PC-9 (cell line): ENCODE results near the gene CCDC154. TPM values are rescaled to one million over a fixed set of nuclear protein-coding genes. Genes with fewer than 3 reads are reported as not detected.

Experiments
- BruUV-seq: library from RNA; stranded (reverse); fragments of 400-500 nt; replicated peaks from 2 replicates; lab custom pipeline; 2021; lab: Mats Ljungman, UMichigan
- CTCF ChIA-PET: fragments of 300-600 bp; sonication (Branson Sonifier 250); formaldehyde crosslinking; loops from one replicate; lab custom pipeline; 2022; ENCODE audit warnings: antibody characterized with exemption; lab: Charles Lee
- POLR2A ChIA-PET: fragments of 300-600 bp; sonication (Branson Sonifier 250); formaldehyde crosslinking; loops from one replicate; lab custom pipeline; 2022; ENCODE audit warnings: antibody characterized with exemption; ENCODE audit not compliant: unreplicated experiment; lab: Charles Lee
- DNase-seq, 2 experiments: peaks; one replicate each; pipeline versions ENCODE4 v3.0.0 to v3.0.0-alpha.2; 2015 to 2022; ENCODE audit warnings: mixed read lengths in 1 of 2
- H2AFZ ChIP-seq: fragments of 200-600 bp; sonication (generic); 2 replicates; pipeline ENCODE4 v1.8.1; 2017; ENCODE audit warnings: antibody characterized with exemption
- H3F3A ChIP-seq: fragments of 200-600 bp; sonication (generic); 2 replicates; pipeline ENCODE4 v1.8.1; 2017; ENCODE audit warnings: antibody characterized with exemption, mild to moderate bottlenecking, low read depth; ENCODE audit not compliant: insufficient read depth
- H3K27ac ChIP-seq: fragments of 200-600 bp; sonication (generic); 2 replicates; pipeline ENCODE4 v1.6.1; 2016; ENCODE audit warnings: mixed run types
- H3K27me3 ChIP-seq: fragments of 200-600 bp; sonication (generic); 2 replicates; pipeline ENCODE4 v1.6.1; 2016; ENCODE audit warnings: low read depth, mixed run types; ENCODE audit not compliant: insufficient read depth
- H3K36me3 ChIP-seq: fragments of 200-600 bp; sonication (generic); 2 replicates; pipeline ENCODE4 v1.6.1; 2016; ENCODE audit warnings: low read depth, mixed run types
- H3K4me1 ChIP-seq: fragments of 200-600 bp; sonication (generic); replicated peaks from 2 replicates; pipeline ENCODE4 v1.6.1; 2016; ENCODE audit warnings: mixed run types; ENCODE audit not compliant: insufficient read depth
- H3K4me2 ChIP-seq: fragments of 200-600 bp; sonication (generic); 2 replicates; pipeline ENCODE4 v1.6.1; 2017; ENCODE audit warnings: mixed run types
- H3K4me3 ChIP-seq: fragments of 200-600 bp; sonication (generic); 2 replicates; pipeline ENCODE4 v1.6.1; 2016; ENCODE audit warnings: mixed run types
- H3K79me2 ChIP-seq: fragments of 200-600 bp; sonication (generic); 2 replicates; pipeline ENCODE4 v1.6.1; 2017; ENCODE audit warnings: low read depth, mixed run types
- H3K9me2 ChIP-seq: fragments of 200-600 bp; sonication (generic); 2 replicates; pipeline ENCODE4 v1.8.1; 2017; ENCODE audit warnings: mild to moderate bottlenecking; ENCODE audit not compliant: insufficient read depth
- H3K9me3 ChIP-seq: fragments of 200-600 bp; sonication (generic); 2 replicates; pipeline ENCODE4 v1.8.1; 2016; ENCODE audit warnings: low read depth; ENCODE audit not compliant: insufficient read depth
- H4K20me1 ChIP-seq: fragments of 200-600 bp; sonication (generic); 2 replicates; pipeline ENCODE4 v1.8.1; 2017; ENCODE audit not compliant: insufficient read depth
- CTCF ChIP-seq: fragments of 200-600 bp; sonication (generic); conservative IDR thresholded peaks from 2 replicates; pipeline ENCODE4 v1.6.1; 2017; ENCODE audit warnings: mixed run types, antibody characterized with exemption, mild to moderate bottlenecking, moderate library complexity
- EZH2 ChIP-seq: fragments of 200-600 bp; sonication (generic); IDR thresholded peaks from 2 replicates; pipeline ENCODE4 v1.8.0; 2017; ENCODE audit warnings: antibody characterized with exemption, low read depth
- intact Hi-C: fragments of 100-400 bp; cut with micrococcal nuclease; formaldehyde crosslinking; loops from one replicate; pipeline ENCODE4 v1.10.0; 2022; ENCODE audit not compliant: unreplicated experiment
- total RNA-seq: library from RNA; stranded (reverse); gene quantifications from 2 replicates; pipeline ENCODE4 v1.2.3, GENCODE V29; 2021

CCDC154 gene
- total RNA-seq, 1 experiment from 2014 or later: 2.4 TPM

- H3K27me3 ChIP-seq: no peaks in the 10 kb centered on the region
- H3K27ac ChIP-seq: no peak overlapping the region
- ChIA-PET CTCF (interaction anchor here (0.6 kb wide), 1 partner anchor 1024 kb away, joined by 7 read pairs; no protein-coding TSS in a partner anchor), POLR2A (no interaction called here)
- no peaks in the 10 kb centered on the region for H3K79me2 ChIP-seq
- no peak overlapping the region for H3K4me2 ChIP-seq
- H2AFZ ChIP-seq: no peak overlapping the region
- no peak for DNase-seq
- no peaks in the 10 kb centered on the region for H3K9me2 ChIP-seq
- TF ChIP-seq EZH2 (no peak), CTCF (no peak)
- no peaks in the 10 kb centered on the region for H3K4me1 ChIP-seq
- intact Hi-C loops: no loop called here
- H3F3A ChIP-seq: no peaks in the 10 kb centered on the region
- no peaks in the 10 kb centered on the region for H3K36me3 ChIP-seq
- BruUV-seq: no TSS peak
- no peaks in the 10 kb centered on the region for H4K20me1 ChIP-seq
- H3K4me3 ChIP-seq: no peak overlapping the region
- no peaks in the 10 kb centered on the region for H3K9me3 ChIP-seq
These were observed 57.0 kb downstream of the CCDC154 start for GRCh38 chr16:1387331-1387730.

- Histone ChIP-seq H3K27ac (no peak overlapping the region), H2AFZ (no peak overlapping the region), H3K79me2 (no peaks in the 10 kb centered on the region), H3K9me3 (no peaks in the 10 kb centered on the region), H3K36me3 (no peaks in the 10 kb centered on the region), H4K20me1 (no peaks in the 10 kb centered on the region), H3K27me3 (no peaks in the 10 kb centered on the region), H3K4me1 (0 out of 2 replicates have a peak, but pooled peaks cover under 1% of the 10 kb centered on the region), H3F3A (peaks cover 17% of the 10 kb centered on the region; the same call in 1 of the 2 replicates), H3K9me2 (no peaks in the 10 kb centered on the region), H3K4me2 (no peak overlapping the region), H3K4me3 (no peak overlapping the region)
- BruUV-seq: no TSS peak
- CTCF ChIA-PET: no interaction called here
- TF ChIP-seq EZH2: no peak
- no peak for TF ChIP-seq CTCF
- no peak for DNase-seq
- POLR2A ChIA-PET: interaction anchor here (1.0 kb wide), 1 partner anchor 147 kb away, joined by 5 read pairs; no protein-coding TSS in a partner anchor
- intact Hi-C loops: no loop called here
These were observed 59.1 kb downstream of the CCDC154 start for GRCh38 chr16:1385232-1385631.

Other genes starting within 250 kb of the CCDC154 start
- not detected in 2 replicates for gene TPSG1, start 219.3 kb downstream of the CCDC154 start, total RNA-seq
- not detected in 2 replicates for gene TPSB2, start 214.4 kb downstream of the CCDC154 start, total RNA-seq
- not detected in 2 replicates for gene TPSAB1, start 203.9 kb downstream of the CCDC154 start, total RNA-seq
- not detected in 2 replicates for gene TPSD1, start 188.5 kb downstream of the CCDC154 start, total RNA-seq
- gene UBE2I, start 134.9 kb downstream of the CCDC154 start, total RNA-seq: 218 and 271 TPM in 2 replicates
- 35.0 and 47.3 TPM in 2 replicates for gene BAIAP3, start 110.9 kb downstream of the CCDC154 start, total RNA-seq
- gene TSR3, start 92.7 kb downstream of the CCDC154 start, total RNA-seq: 69.5 and 108 TPM in 2 replicates
- 40.6 and 50.7 TPM in 2 replicates for gene GNPTG, start 92.6 kb downstream of the CCDC154 start, total RNA-seq
- gene UNKL, start 29.9 kb downstream of the CCDC154 start, total RNA-seq: 111 and 112 TPM in 2 replicates
- gene UQCC4, start 23.8 kb downstream of the CCDC154 start, total RNA-seq: 21.7 and 27.5 TPM in 2 replicates
- not detected in 2 replicates for gene PERCC1, start 13.5 kb downstream of the CCDC154 start, total RNA-seq
- gene CLCN7, start 30.5 kb upstream of the CCDC154 start, total RNA-seq: 110 and 111 TPM in 2 replicates
- 0.39 TPM in 1 of 2 replicates, not detected in the other for gene PTX4, start 44.4 kb upstream of the CCDC154 start, total RNA-seq
- gene TELO2, start 48.8 kb upstream of the CCDC154 start, total RNA-seq: 56.0 and 67.6 TPM in 2 replicates
- not detected in 2 replicates for gene TMEM204, start 89.1 kb upstream of the CCDC154 start, total RNA-seq
- 43.8 and 47.6 TPM in 2 replicates for gene IFT140, start 167.5 kb upstream of the CCDC154 start, total RNA-seq
- gene CRAMP1, start 167.8 kb upstream of the CCDC154 start, total RNA-seq: 19.3 and 22.7 TPM in 2 replicates
- 199 and 244 TPM in 2 replicates for gene JPT2, start 233.7 kb upstream of the CCDC154 start, total RNA-seq